ENCODE results near the gene COPG2. TPM values are rescaled to one million over a fixed set of nuclear protein-coding genes. Genes with fewer than 3 reads are reported as not detected.

Gene COPG2
- total and polyA plus RNA-seq, 2 experiments from 2014 or later: 4.9 to 66.3 TPM

DNA sequence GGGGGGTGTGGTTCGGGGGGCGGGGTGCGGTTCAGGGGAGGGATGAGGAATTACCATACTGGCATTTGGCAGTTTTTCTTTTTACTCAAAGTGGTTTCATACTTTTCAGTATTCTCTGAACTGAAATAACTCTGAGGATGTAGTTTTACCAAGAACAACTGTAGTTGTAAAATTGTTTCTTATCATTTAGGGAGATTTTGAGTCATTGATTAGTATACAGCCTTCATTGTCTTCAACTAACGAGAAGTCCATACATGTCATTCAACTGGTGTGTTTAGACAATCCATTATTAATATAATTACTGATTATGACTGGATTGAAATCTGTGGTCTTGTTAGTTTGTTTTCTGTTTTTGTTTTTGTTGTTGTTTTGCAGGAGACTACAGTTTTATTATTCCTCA, 40.8 kb downstream of the COPG2 start (continued):
- TF ChIP-seq, protein P1, sequence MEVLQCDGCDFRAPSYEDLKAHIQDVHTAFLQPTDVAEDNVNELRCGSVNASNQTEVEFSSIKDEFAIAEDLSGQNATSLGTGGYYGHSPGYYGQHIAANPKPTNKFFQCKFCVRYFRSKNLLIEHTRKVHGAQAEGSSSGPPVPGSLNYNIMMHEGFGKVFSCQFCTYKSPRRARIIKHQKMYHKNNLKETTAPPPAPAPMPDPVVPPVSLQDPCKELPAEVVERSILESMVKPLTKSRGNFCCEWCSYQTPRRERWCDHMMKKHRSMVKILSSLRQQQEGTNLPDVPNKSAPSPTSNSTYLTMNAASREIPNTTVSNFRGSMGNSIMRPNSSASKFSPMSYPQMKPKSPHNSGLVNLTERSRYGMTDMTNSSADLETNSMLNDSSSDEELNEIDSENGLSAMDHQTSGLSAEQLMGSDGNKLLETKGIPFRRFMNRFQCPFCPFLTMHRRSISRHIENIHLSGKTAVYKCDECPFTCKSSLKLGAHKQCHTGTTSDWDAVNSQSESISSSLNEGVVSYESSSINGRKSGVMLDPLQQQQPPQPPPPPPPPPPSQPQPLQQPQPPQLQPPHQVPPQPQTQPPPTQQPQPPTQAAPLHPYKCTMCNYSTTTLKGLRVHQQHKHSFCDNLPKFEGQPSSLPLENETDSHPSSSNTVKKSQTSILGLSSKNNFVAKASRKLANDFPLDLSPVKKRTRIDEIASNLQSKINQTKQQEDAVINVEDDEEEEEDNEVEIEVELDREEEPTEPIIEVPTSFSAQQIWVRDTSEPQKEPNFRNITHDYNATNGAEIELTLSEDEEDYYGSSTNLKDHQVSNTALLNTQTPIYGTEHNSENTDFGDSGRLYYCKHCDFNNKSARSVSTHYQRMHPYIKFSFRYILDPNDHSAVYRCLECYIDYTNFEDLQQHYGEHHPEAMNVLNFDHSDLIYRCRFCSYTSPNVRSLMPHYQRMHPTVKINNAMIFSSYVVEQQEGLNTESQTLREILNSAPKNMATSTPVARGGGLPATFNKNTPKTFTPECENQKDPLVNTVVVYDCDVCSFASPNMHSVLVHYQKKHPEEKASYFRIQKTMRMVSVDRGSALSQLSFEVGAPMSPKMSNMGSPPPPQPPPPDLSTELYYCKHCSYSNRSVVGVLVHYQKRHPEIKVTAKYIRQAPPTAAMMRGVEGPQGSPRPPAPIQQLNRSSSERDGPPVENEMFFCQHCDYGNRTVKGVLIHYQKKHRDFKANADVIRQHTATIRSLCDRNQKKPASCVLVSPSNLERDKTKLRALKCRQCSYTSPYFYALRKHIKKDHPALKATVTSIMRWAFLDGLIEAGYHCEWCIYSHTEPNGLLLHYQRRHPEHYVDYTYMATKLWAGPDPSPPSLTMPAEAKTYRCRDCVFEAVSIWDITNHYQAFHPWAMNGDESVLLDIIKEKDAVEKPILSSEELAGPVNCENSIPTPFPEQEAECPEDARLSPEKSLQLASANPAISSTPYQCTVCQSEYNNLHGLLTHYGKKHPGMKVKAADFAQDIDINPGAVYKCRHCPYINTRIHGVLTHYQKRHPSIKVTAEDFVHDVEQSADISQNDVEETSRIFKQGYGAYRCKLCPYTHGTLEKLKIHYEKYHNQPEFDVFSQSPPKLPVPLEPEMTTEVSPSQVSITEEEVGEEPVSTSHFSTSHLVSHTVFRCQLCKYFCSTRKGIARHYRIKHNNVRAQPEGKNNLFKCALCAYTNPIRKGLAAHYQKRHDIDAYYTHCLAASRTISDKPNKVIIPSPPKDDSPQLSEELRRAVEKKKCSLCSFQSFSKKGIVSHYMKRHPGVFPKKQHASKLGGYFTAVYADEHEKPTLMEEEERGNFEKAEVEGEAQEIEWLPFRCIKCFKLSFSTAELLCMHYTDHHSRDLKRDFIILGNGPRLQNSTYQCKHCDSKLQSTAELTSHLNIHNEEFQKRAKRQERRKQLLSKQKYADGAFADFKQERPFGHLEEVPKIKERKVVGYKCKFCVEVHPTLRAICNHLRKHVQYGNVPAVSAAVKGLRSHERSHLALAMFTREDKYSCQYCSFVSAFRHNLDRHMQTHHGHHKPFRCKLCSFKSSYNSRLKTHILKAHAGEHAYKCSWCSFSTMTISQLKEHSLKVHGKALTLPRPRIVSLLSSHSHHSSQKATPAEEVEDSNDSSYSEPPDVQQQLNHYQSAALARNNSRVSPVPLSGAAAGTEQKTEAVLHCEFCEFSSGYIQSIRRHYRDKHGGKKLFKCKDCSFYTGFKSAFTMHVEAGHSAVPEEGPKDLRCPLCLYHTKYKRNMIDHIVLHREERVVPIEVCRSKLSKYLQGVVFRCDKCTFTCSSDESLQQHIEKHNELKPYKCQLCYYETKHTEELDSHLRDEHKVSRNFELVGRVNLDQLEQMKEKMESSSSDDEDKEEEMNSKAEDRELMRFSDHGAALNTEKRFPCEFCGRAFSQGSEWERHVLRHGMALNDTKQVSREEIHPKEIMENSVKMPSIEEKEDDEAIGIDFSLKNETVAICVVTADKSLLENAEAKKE (CRISPR knock-in tag; IDR thresholded peaks at IDR 0.05): no peak
- TF ChIP-seq, protein P2, sequence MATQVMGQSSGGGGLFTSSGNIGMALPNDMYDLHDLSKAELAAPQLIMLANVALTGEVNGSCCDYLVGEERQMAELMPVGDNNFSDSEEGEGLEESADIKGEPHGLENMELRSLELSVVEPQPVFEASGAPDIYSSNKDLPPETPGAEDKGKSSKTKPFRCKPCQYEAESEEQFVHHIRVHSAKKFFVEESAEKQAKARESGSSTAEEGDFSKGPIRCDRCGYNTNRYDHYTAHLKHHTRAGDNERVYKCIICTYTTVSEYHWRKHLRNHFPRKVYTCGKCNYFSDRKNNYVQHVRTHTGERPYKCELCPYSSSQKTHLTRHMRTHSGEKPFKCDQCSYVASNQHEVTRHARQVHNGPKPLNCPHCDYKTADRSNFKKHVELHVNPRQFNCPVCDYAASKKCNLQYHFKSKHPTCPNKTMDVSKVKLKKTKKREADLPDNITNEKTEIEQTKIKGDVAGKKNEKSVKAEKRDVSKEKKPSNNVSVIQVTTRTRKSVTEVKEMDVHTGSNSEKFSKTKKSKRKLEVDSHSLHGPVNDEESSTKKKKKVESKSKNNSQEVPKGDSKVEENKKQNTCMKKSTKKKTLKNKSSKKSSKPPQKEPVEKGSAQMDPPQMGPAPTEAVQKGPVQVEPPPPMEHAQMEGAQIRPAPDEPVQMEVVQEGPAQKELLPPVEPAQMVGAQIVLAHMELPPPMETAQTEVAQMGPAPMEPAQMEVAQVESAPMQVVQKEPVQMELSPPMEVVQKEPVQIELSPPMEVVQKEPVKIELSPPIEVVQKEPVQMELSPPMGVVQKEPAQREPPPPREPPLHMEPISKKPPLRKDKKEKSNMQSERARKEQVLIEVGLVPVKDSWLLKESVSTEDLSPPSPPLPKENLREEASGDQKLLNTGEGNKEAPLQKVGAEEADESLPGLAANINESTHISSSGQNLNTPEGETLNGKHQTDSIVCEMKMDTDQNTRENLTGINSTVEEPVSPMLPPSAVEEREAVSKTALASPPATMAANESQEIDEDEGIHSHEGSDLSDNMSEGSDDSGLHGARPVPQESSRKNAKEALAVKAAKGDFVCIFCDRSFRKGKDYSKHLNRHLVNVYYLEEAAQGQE (IDR thresholded peaks at IDR 0.05; ENCODE audit: unreplicated experiment): no peak
- TF ChIP-seq, protein P3, sequence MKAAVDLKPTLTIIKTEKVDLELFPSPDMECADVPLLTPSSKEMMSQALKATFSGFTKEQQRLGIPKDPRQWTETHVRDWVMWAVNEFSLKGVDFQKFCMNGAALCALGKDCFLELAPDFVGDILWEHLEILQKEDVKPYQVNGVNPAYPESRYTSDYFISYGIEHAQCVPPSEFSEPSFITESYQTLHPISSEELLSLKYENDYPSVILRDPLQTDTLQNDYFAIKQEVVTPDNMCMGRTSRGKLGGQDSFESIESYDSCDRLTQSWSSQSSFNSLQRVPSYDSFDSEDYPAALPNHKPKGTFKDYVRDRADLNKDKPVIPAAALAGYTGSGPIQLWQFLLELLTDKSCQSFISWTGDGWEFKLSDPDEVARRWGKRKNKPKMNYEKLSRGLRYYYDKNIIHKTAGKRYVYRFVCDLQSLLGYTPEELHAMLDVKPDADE (IDR thresholded peaks at IDR 0.05): no peak
- TF ChIP-seq ZNF114 (CRISPR knock-in tag; IDR thresholded peaks at IDR 0.05) (no peak), NANOG (IDR thresholded peaks at IDR 0.05; ENCODE audit: borderline replicate concordance) (no peak), CREB1 (CRISPR knock-in tag; IDR thresholded peaks at IDR 0.05; ENCODE audit: low read depth) (no peak), STAT1 (IDR thresholded peaks at IDR 0.05; ENCODE audit: unreplicated experiment) (no peak)
- TF ChIP-seq, protein P4, sequence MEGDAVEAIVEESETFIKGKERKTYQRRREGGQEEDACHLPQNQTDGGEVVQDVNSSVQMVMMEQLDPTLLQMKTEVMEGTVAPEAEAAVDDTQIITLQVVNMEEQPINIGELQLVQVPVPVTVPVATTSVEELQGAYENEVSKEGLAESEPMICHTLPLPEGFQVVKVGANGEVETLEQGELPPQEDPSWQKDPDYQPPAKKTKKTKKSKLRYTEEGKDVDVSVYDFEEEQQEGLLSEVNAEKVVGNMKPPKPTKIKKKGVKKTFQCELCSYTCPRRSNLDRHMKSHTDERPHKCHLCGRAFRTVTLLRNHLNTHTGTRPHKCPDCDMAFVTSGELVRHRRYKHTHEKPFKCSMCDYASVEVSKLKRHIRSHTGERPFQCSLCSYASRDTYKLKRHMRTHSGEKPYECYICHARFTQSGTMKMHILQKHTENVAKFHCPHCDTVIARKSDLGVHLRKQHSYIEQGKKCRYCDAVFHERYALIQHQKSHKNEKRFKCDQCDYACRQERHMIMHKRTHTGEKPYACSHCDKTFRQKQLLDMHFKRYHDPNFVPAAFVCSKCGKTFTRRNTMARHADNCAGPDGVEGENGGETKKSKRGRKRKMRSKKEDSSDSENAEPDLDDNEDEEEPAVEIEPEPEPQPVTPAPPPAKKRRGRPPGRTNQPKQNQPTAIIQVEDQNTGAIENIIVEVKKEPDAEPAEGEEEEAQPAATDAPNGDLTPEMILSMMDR (conservative IDR thresholded peaks at IDR 0.05; ENCODE audit: low read depth in 2 of 2): no peak
